Measurements from ENCODE around the gene RAB3C. TPM values are rescaled to one million over a fixed set of nuclear protein-coding genes. Genes with fewer than 3 reads are reported as not detected.

The RAB3C gene
- polyA plus RNA-seq, 4 donors: 0.22 to 6.5 (median 2.9) TPM

DNA sequence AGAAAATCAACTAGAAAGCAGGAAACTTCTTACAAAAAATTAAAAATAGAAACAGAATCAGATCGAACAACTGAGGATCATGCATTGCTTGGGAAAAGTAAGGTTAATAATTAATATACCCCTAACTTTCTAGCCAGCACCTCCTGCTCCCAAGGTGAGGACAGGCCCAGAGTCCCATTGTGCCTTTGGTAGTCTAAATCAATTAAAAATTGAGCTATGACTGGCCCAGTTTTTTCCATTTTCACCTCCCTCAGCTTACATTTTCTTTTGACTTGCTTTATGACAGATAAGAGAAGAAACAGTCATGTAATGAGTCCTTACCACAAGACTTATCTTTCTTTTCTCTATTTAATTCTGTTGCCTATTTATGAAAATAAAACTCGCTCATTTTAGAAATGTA is 182.2 kb downstream of the RAB3C start:
- no peak overlapping the region for H3K27ac ChIP-seq (ENCODE audit: low read depth in 1 of 3, low read length in 2 of 3)
- FAIRE-seq: no peak

DNA sequence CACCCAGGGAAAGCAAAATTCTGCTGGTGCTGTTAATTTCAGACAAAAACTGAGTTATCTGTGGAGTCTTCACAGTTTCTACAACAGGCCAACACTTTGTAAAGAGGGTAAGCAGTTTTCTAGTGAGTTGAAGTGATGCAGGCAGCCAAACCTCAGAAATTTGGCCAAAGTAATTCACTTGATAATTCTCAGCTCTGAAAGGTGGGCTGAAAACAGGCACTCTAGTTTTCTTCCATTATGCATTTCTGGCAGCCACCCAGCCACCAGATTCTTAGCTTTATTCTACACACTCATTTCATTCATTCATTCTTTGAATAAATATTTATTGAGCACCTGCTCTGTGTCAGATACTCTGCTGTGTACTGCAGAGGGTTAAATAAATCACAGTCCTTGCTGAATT is 184.2 kb downstream of the RAB3C start:
- FAIRE-seq: no peak
- no peak for DNase-seq
- H3K27me3 ChIP-seq (ENCODE audit: control insufficient read depth in 3 of 3, insufficient read depth in 3 of 3, low read length in 3 of 3): no peaks in the 10 kb centered on the region
- peaks cover 0 to 3% (median 2%) of the 10 kb centered on the region in 3 donors for H3K4me1 ChIP-seq (ENCODE audit: control insufficient read depth in 3 of 3, insufficient read depth in 2 of 3, low read depth in 1 of 3, low read length in 2 of 3)
- H3K36me3 ChIP-seq (ENCODE audit: control insufficient read depth in 3 of 3, insufficient read depth in 2 of 3, low read depth in 1 of 3, low read length in 3 of 3): no peaks in the 10 kb centered on the region
- H3K4me3 ChIP-seq (ENCODE audit: low read depth in 1 of 3, low read length in 3 of 3): no peak overlapping the region
- H3K27ac ChIP-seq (ENCODE audit: low read depth in 1 of 3, low read length in 2 of 3): no peak overlapping the region
- no peaks in the 10 kb centered on the region for H3K9me3 ChIP-seq (ENCODE audit: control insufficient read depth in 2 of 2, insufficient read depth in 1 of 2, low read depth in 1 of 2, low read length in 1 of 2)

More for the DNA sequence above, 182.2 kb downstream of the RAB3C start:
- no peak for DNase-seq
- no peaks in the 10 kb centered on the region for H3K4me1 ChIP-seq (ENCODE audit: control insufficient read depth in 3 of 3, insufficient read depth in 2 of 3, low read depth in 1 of 3, low read length in 2 of 3)
- WGBS, 3 donors: 33 to 57% (median 42%) methylated on average over 2 of the region's 2 CpGs
- H3K36me3 ChIP-seq (ENCODE audit: control insufficient read depth in 3 of 3, insufficient read depth in 2 of 3, low read depth in 1 of 3, low read length in 3 of 3): no peaks in the 10 kb centered on the region
- H3K9me3 ChIP-seq (ENCODE audit: control insufficient read depth in 2 of 2, insufficient read depth in 1 of 2, low read depth in 1 of 2, low read length in 1 of 2): no peaks in the 10 kb centered on the region
- H3K27me3 ChIP-seq (ENCODE audit: control insufficient read depth in 3 of 3, insufficient read depth in 3 of 3, low read length in 3 of 3): no peaks in the 10 kb centered on the region
- H3K4me3 ChIP-seq (ENCODE audit: low read depth in 1 of 3, low read length in 3 of 3): no peak overlapping the region

DNA sequence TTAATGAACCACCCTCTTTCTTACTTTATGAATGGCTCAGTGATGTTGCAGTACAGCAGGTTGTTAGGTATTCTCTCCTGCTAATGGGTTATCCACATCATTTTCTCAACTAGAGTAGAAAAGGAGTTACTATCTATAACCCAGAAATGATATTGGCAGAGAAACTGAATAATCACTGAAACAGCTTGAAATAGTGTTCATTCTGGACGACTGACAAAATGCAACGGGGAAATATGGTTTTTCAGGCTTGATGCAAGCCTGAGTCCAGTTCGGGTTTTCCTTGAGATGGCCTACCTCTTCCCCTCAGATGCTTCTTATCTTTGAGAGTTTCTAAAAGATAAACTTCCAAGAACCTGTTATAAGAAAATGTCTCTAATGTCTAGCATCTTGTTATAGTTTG is 187.3 kb downstream of the RAB3C start:
- WGBS, 3 donors: 78 to 91% (median 85%) methylated on average over 3 of the region's 3 CpGs
- no peak overlapping the region for H3K27ac ChIP-seq (ENCODE audit: low read depth in 1 of 3, low read length in 2 of 3)
- no peaks in the 10 kb centered on the region for H3K36me3 ChIP-seq (ENCODE audit: control insufficient read depth in 3 of 3, insufficient read depth in 2 of 3, low read depth in 1 of 3, low read length in 3 of 3)
- no peaks in the 10 kb centered on the region for H3K27me3 ChIP-seq (ENCODE audit: control insufficient read depth in 3 of 3, insufficient read depth in 3 of 3, low read length in 3 of 3)
- H3K4me1 ChIP-seq (ENCODE audit: control insufficient read depth in 3 of 3, insufficient read depth in 2 of 3, low read depth in 1 of 3, low read length in 2 of 3): peaks cover 0 to 19% (median 5%) of the 10 kb centered on the region in 3 donors
- FAIRE-seq (no peak), DNase-seq (no peak)
- H3K9me3 ChIP-seq (ENCODE audit: control insufficient read depth in 2 of 2, insufficient read depth in 1 of 2, low read depth in 1 of 2, low read length in 1 of 2): no peaks in the 10 kb centered on the region
- H3K4me3 ChIP-seq (ENCODE audit: low read depth in 1 of 3, low read length in 3 of 3): no peak overlapping the region

DNA sequence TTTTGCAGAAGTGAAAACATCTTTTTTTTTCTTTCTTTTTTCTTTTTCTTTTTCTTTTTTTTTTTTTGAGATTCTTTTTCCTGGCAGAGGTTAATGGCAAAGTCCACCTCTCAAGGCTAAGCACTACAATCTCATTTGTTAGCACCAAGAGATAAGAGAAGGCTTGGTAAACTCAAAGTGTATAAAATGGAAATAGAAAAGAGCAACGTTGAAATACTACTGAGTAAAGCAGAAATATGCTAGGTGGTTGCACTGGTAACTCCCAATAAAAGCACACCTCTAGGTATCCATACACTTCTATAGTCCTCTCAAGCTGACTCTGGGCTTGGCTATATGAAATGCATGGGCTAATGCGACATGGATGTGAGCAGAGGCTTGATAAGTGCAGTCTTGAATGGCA is 188.9 kb downstream of the RAB3C start:
- Histone ChIP-seq H3K27me3 (ENCODE audit: control insufficient read depth in 3 of 3, insufficient read depth in 3 of 3, low read length in 3 of 3) (no peaks in the 10 kb centered on the region), H3K4me1 (ENCODE audit: control insufficient read depth in 3 of 3, insufficient read depth in 2 of 3, low read depth in 1 of 3, low read length in 2 of 3) (peaks cover 0 to 32% (median 5%) of the 10 kb centered on the region in 3 donors), H3K36me3 (ENCODE audit: control insufficient read depth in 3 of 3, insufficient read depth in 2 of 3, low read depth in 1 of 3, low read length in 3 of 3) (no peaks in the 10 kb centered on the region), H3K9me3 (ENCODE audit: control insufficient read depth in 2 of 2, insufficient read depth in 1 of 2, low read depth in 1 of 2, low read length in 1 of 2) (no peaks in the 10 kb centered on the region), H3K27ac (ENCODE audit: low read depth in 1 of 3, low read length in 2 of 3) (peak overlapping the region in 1 of 3 donors; percentile 11), H3K4me3 (ENCODE audit: low read depth in 1 of 3, low read length in 3 of 3) (no peak overlapping the region)
- FAIRE-seq (no peak), DNase-seq (peak; percentile 54 to 55)
- WGBS, 3 donors: 19 to 53% (median 27%) methylated on average over 2 of the region's 2 CpGs

DNA sequence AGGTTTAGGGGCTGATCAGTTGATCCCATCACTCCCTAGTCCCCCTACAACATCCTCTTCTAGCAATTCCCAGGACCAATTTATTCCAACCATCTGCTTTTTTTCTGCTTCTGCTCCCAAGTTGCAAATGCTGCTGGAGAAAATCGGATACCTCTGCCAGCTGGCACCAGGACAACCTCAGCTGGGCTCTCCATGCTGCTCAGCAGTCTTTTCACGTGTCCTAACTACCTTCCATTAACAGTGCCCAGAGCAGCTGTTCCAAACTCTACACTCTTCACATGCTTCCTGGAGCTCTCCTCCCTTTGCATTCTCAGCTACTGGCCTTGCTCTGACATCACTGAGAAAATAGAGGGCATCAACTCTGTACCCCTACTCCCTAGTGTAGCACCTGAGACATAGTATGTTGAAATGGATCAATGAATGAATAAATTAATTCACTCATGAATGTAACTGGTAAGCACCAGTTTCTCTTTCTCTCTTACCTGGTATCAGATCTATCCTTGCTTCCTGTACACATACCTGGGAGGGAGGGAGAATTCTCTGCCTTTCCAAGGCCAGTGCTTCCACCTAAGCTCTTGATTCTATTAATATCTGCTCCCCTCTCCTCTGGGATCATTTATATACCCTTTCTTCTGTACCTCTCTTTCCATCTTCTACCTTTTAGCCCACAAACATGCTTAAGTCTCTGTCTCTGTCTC is 191.0 kb downstream of the RAB3C start:
- H3K4me3 ChIP-seq (ENCODE audit: low read depth in 1 of 3, low read length in 3 of 3): no peak overlapping the region
- DNase-seq: no peak
- no peak overlapping the region for H3K27ac ChIP-seq (ENCODE audit: low read depth in 1 of 3, low read length in 2 of 3)
- no peaks in the 10 kb centered on the region for H3K9me3 ChIP-seq (ENCODE audit: control insufficient read depth in 2 of 2, insufficient read depth in 1 of 2, low read depth in 1 of 2, low read length in 1 of 2)
- H3K36me3 ChIP-seq (ENCODE audit: control insufficient read depth in 3 of 3, insufficient read depth in 2 of 3, low read depth in 1 of 3, low read length in 3 of 3): no peaks in the 10 kb centered on the region
- H3K4me1 ChIP-seq (ENCODE audit: control insufficient read depth in 3 of 3, insufficient read depth in 2 of 3, low read depth in 1 of 3, low read length in 2 of 3): peaks cover 0 to 35% (median 5%) of the 10 kb centered on the region in 3 donors
- WGBS, 3 donors: 13 to 23% (median 13%) methylated on average over 2 of the region's 2 CpGs
- no peaks in the 10 kb centered on the region for H3K27me3 ChIP-seq (ENCODE audit: control insufficient read depth in 3 of 3, insufficient read depth in 3 of 3, low read length in 3 of 3)
- no peak for FAIRE-seq

DNA sequence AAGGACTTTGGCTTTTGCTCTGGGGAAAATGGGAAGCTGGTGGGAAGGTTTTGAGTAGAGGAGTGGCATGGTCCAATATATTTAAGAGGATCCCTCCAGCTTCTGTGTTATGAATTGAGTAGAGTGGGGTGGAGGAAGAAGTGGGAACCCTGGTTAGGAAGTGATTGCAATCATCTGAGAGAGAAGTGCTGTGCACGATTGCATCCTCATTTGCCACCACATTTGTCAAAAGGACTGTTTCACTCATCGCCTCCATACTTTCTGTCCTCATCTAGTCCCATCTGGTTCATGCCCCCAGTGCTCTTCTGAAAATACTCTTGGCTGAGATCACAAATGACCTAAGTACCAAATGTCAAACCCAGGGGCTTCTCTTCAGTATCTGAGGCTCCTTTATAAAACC is 192.1 kb downstream of the RAB3C start:
- H3K36me3 ChIP-seq (ENCODE audit: control insufficient read depth in 3 of 3, insufficient read depth in 2 of 3, low read depth in 1 of 3, low read length in 3 of 3): no peaks in the 10 kb centered on the region
- peaks cover 0 to 35% (median 5%) of the 10 kb centered on the region in 3 donors for H3K4me1 ChIP-seq (ENCODE audit: control insufficient read depth in 3 of 3, insufficient read depth in 2 of 3, low read depth in 1 of 3, low read length in 2 of 3)
- WGBS, 3 donors: 80 to 95% (median 84%) methylated on average over 2 of the region's 2 CpGs
- FAIRE-seq: no peak
- H3K9me3 ChIP-seq (ENCODE audit: control insufficient read depth in 2 of 2, insufficient read depth in 1 of 2, low read depth in 1 of 2, low read length in 1 of 2): no peaks in the 10 kb centered on the region
- DNase-seq: no peak
- H3K27me3 ChIP-seq (ENCODE audit: control insufficient read depth in 3 of 3, insufficient read depth in 3 of 3, low read length in 3 of 3): no peaks in the 10 kb centered on the region
- no peak overlapping the region for H3K4me3 ChIP-seq (ENCODE audit: low read depth in 1 of 3, low read length in 3 of 3)
- no peak overlapping the region for H3K27ac ChIP-seq (ENCODE audit: low read depth in 1 of 3, low read length in 2 of 3)

DNA sequence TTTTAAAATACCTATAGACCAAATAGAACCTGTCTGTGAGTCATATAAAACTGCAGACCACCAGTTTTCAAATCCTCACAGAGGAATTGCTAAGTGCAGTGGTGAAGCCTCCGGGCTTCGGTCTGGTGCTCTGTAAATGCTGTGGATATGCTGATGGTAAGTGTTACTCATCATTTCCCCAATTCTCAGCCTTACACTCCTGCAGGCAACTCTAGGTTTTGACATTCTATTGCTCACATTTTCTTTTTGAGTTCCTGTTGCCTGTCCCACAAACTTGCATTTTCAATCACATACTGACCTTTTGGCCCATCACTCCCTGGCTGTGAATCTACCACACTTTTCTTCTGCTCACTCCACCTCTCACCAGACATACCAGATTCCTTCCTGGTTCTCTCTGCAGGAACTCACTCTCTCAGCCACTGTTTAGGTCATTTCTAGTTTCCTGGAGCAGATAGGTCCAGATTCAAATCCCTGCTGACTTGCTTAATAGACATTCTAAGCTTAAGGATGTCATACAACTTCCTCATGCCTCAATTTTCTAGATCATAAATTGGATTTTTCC is 192.9 kb downstream of the RAB3C start:
- DNase-seq: peak in 1 of 2 donors; percentile 17
- H3K27me3 ChIP-seq (ENCODE audit: control insufficient read depth in 3 of 3, insufficient read depth in 3 of 3, low read length in 3 of 3): no peaks in the 10 kb centered on the region
- H3K4me3 ChIP-seq (ENCODE audit: low read depth in 1 of 3, low read length in 3 of 3): no peak overlapping the region
- H3K27ac ChIP-seq (ENCODE audit: low read depth in 1 of 3, low read length in 2 of 3): no peak overlapping the region
- WGBS, 3 donors: 69 to 90% (median 76%) methylated on average over 2 of the region's 2 CpGs
- H3K9me3 ChIP-seq (ENCODE audit: control insufficient read depth in 2 of 2, insufficient read depth in 1 of 2, low read depth in 1 of 2, low read length in 1 of 2): no peaks in the 10 kb centered on the region
- peaks cover 0 to 35% (median 5%) of the 10 kb centered on the region in 3 donors for H3K4me1 ChIP-seq (ENCODE audit: control insufficient read depth in 3 of 3, insufficient read depth in 2 of 3, low read depth in 1 of 3, low read length in 2 of 3)
- FAIRE-seq: no peak
- no peaks in the 10 kb centered on the region for H3K36me3 ChIP-seq (ENCODE audit: control insufficient read depth in 3 of 3, insufficient read depth in 2 of 3, low read depth in 1 of 3, low read length in 3 of 3)

DNA sequence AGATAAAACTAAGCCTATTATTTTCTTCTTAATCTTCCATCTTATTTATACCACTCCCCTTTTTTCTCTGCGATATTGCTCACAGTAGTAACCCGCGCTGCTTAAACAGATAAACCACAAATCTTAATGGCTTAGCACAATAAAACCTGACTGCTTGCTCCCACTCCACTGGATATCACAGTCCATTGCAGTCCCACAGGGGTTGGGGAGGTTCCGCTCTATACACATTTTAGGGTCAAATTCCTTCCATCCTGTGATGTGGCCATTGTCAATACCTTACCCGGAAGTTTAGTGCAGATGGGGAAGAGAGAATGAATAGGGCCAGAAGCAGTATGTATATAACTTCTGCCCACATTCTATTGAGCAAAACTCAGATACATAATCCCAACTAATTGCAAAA is 193.7 kb downstream of the RAB3C start:
- Histone ChIP-seq H3K27me3 (ENCODE audit: control insufficient read depth in 3 of 3, insufficient read depth in 3 of 3, low read length in 3 of 3) (no peaks in the 10 kb centered on the region), H3K27ac (ENCODE audit: low read depth in 1 of 3, low read length in 2 of 3) (no peak overlapping the region), H3K36me3 (ENCODE audit: control insufficient read depth in 3 of 3, insufficient read depth in 2 of 3, low read depth in 1 of 3, low read length in 3 of 3) (no peaks in the 10 kb centered on the region), H3K4me1 (ENCODE audit: control insufficient read depth in 3 of 3, insufficient read depth in 2 of 3, low read depth in 1 of 3, low read length in 2 of 3) (peaks cover 0 to 35% (median 5%) of the 10 kb centered on the region in 3 donors), H3K9me3 (ENCODE audit: control insufficient read depth in 2 of 2, insufficient read depth in 1 of 2, low read depth in 1 of 2, low read length in 1 of 2) (no peaks in the 10 kb centered on the region), H3K4me3 (ENCODE audit: low read depth in 1 of 3, low read length in 3 of 3) (no peak overlapping the region)
- no peak for FAIRE-seq
- WGBS, 3 donors: 59 to 85% (median 77%) methylated on average over 5 of the region's 5 CpGs
- DNase-seq: peak; percentile 20 to 48

Measured in small intestine (tissue), 7 donors.